ENCODE data around the gene PWP1. TPM values are rescaled to one million over a fixed set of nuclear protein-coding genes. Genes with fewer than 3 reads are reported as not detected.
"Not testable (repeated sequence)": the region's sequence is repeated elsewhere in the genome, so short reads cannot be mapped to it uniquely, and the experiment has no call there.

PWP1 gene
- total RNA-seq, 1 donor from 2014 or later = 52.9 TPM

GRCh38 chr12:107679336-107679735, 6.3 kb upstream of the PWP1 start:
- H3K36me3 Mint-ChIP-seq (ENCODE audit: low read depth) = no peaks in the 10 kb centered on the region
- no peaks in the 10 kb centered on the region for H3K9me3 Mint-ChIP-seq

GRCh38 chr12:107681455-107681835, 4.2 kb upstream of the PWP1 start:
- Mint-ChIP-seq H3K27me3 (ENCODE audit: low read depth) (peaks cover 21% of the 10 kb centered on the region), H3K9me3 (no peaks in the 10 kb centered on the region), H3K36me3 (ENCODE audit: low read depth) (peaks cover 13% of the 10 kb centered on the region), H3K4me3 (ENCODE audit: low read depth) (no peak overlapping the region), H3K27ac (no peak overlapping the region), H3K4me1 (ENCODE audit: low read depth) (peaks cover 18% of the 10 kb centered on the region)
- intact Hi-C loops (cut with micrococcal nuclease) = loop anchor here (10.0 kb wide), 2 partner anchors 367 to 1377 kb away; partner anchors contain the start of gene TCP11L2
- no peak for DNase-seq (ENCODE audit: low spot score)

More at GRCh38 chr12:107679336-107679735, 6.3 kb upstream of the PWP1 start:
- Mint-ChIP-seq H3K27me3 (ENCODE audit: low read depth) (peaks cover 21% of the 10 kb centered on the region), H3K4me1 (ENCODE audit: low read depth) (peaks cover 3% of the 10 kb centered on the region), H3K27ac (no peak overlapping the region), H3K4me3 (ENCODE audit: low read depth) (no peak overlapping the region)
- intact Hi-C loops (cut with micrococcal nuclease) = loop anchor here (10.0 kb wide), 1 partner anchor 835 kb away; the partner anchor contains the start of gene FICD
- DNase-seq (ENCODE audit: low spot score) = no peak

- no peak for DNase-seq (ENCODE audit: low spot score)
- H3K4me1 Mint-ChIP-seq (ENCODE audit: low read depth) = peaks cover 19% of the 10 kb centered on the region
- H3K27me3 Mint-ChIP-seq (ENCODE audit: low read depth) = peaks cover 17% of the 10 kb centered on the region
- intact Hi-C loops (cut with micrococcal nuclease) = loop anchor here (10.0 kb wide), 2 partner anchors 367 to 1377 kb away; partner anchors contain the start of gene TCP11L2
- peaks cover 16% of the 10 kb centered on the region for H3K36me3 Mint-ChIP-seq (ENCODE audit: low read depth)
- H3K27ac Mint-ChIP-seq = no peak overlapping the region
- no peaks in the 10 kb centered on the region for H3K9me3 Mint-ChIP-seq
- no peak overlapping the region for H3K4me3 Mint-ChIP-seq (ENCODE audit: low read depth)
Observed at GRCh38 chr12:107681836-107682820, 3.5 kb upstream of the PWP1 start.

- intact Hi-C loops (cut with micrococcal nuclease) = loop anchor here (10.0 kb wide), 2 partner anchors 369 to 1379 kb away; partner anchors contain the start of gene TCP11L2
Observed at GRCh38 chr12:107684029-107684795, 1.4 kb upstream of the PWP1 start.

GRCh38 chr12:107684990-107685359, 624 bp upstream of the PWP1 start:
- H3K27ac Mint-ChIP-seq = peak overlapping the region; percentile 94
- DNase-seq (ENCODE audit: low spot score) = no peak
- peak overlapping the region; percentile 86 for H3K4me3 Mint-ChIP-seq (ENCODE audit: low read depth)
- H3K27me3 Mint-ChIP-seq (ENCODE audit: low read depth) = peaks cover 2% of the 10 kb centered on the region
- H3K36me3 Mint-ChIP-seq (ENCODE audit: low read depth) = peaks cover 38% of the 10 kb centered on the region
- no peaks in the 10 kb centered on the region for H3K9me3 Mint-ChIP-seq
- peaks cover 21% of the 10 kb centered on the region for H3K4me1 Mint-ChIP-seq (ENCODE audit: low read depth)
- intact Hi-C loops (cut with micrococcal nuclease) = loop anchor here (1.0 to 10.0 kb wide), 3 partner anchors 76 to 1380 kb away; partner anchors contain the start of genes PRDM4 and TCP11L2

More at GRCh38 chr12:107684029-107684795, 1.4 kb upstream of the PWP1 start:
- Mint-ChIP-seq H3K27me3 (ENCODE audit: low read depth) (peaks cover 4% of the 10 kb centered on the region), H3K36me3 (ENCODE audit: low read depth) (peaks cover 30% of the 10 kb centered on the region), H3K4me1 (ENCODE audit: low read depth) (peaks cover 21% of the 10 kb centered on the region), H3K4me3 (ENCODE audit: low read depth) (peak overlapping the region; percentile 86), H3K9me3 (no peaks in the 10 kb centered on the region), H3K27ac (peak overlapping the region; percentile 94)
- no peak for DNase-seq (ENCODE audit: low spot score)

GRCh38 chr12:107695772-107696171, 10.2 kb downstream of the PWP1 start:
- H3K27me3 Mint-ChIP-seq (ENCODE audit: low read depth); H3K4me3 Mint-ChIP-seq (ENCODE audit: low read depth); intact Hi-C loops (cut with micrococcal nuclease); DNase-seq (ENCODE audit: low spot score); H3K27ac Mint-ChIP-seq; H3K4me1 Mint-ChIP-seq (ENCODE audit: low read depth); H3K9me3 Mint-ChIP-seq: not testable (repeated sequence)
- peaks cover 72% of the 10 kb centered on the region for H3K36me3 Mint-ChIP-seq (ENCODE audit: low read depth)

GRCh38 chr12:107702106-107702505, 16.5 kb downstream of the PWP1 start:
- Mint-ChIP-seq H3K27me3 (ENCODE audit: low read depth) (no peaks in the 10 kb centered on the region), H3K4me3 (ENCODE audit: low read depth) (no peak overlapping the region), H3K4me1 (ENCODE audit: low read depth) (no peaks in the 10 kb centered on the region), H3K27ac (no peak overlapping the region), H3K9me3 (peaks cover 9% of the 10 kb centered on the region), H3K36me3 (ENCODE audit: low read depth) (peaks cover 87% of the 10 kb centered on the region)
- intact Hi-C loops (cut with micrococcal nuclease) = no loop called here
- no peak for DNase-seq (ENCODE audit: low spot score)

GRCh38 chr12:107704041-107704440, 18.4 kb downstream of the PWP1 start:
- no peaks in the 10 kb centered on the region for H3K27me3 Mint-ChIP-seq (ENCODE audit: low read depth)
- H3K36me3 Mint-ChIP-seq (ENCODE audit: low read depth) = peaks cover 96% of the 10 kb centered on the region
- DNase-seq (ENCODE audit: low spot score) = no peak
- no peak overlapping the region for H3K27ac Mint-ChIP-seq
- H3K4me1 Mint-ChIP-seq (ENCODE audit: low read depth) = peaks cover 4% of the 10 kb centered on the region
- intact Hi-C loops (cut with micrococcal nuclease) = no loop called here
- peaks cover 9% of the 10 kb centered on the region for H3K9me3 Mint-ChIP-seq
- no peak overlapping the region for H3K4me3 Mint-ChIP-seq (ENCODE audit: low read depth)

GRCh38 chr12:107705522-107705921, 19.9 kb downstream of the PWP1 start:
- H3K27ac Mint-ChIP-seq; intact Hi-C loops (cut with micrococcal nuclease); H3K27me3 Mint-ChIP-seq (ENCODE audit: low read depth); DNase-seq (ENCODE audit: low spot score); H3K9me3 Mint-ChIP-seq; H3K4me1 Mint-ChIP-seq (ENCODE audit: low read depth); H3K4me3 Mint-ChIP-seq (ENCODE audit: low read depth): not testable (repeated sequence)
- H3K36me3 Mint-ChIP-seq (ENCODE audit: low read depth) = peaks cover 91% of the 10 kb centered on the region

GRCh38 chr12:107715780-107716179, 30.2 kb downstream of the PWP1 start:
- no peaks in the 10 kb centered on the region for H3K9me3 Mint-ChIP-seq
- peaks cover 1% of the 10 kb centered on the region for H3K4me1 Mint-ChIP-seq (ENCODE audit: low read depth)
- H3K27ac Mint-ChIP-seq = no peak overlapping the region
- no peaks in the 10 kb centered on the region for H3K27me3 Mint-ChIP-seq (ENCODE audit: low read depth)
- no peak for DNase-seq (ENCODE audit: low spot score)
- intact Hi-C loops (cut with micrococcal nuclease) = no loop called here
- no peak overlapping the region for H3K4me3 Mint-ChIP-seq (ENCODE audit: low read depth)
- H3K36me3 Mint-ChIP-seq (ENCODE audit: low read depth) = peaks cover 57% of the 10 kb centered on the region

- intact Hi-C loops (cut with micrococcal nuclease) = no loop called here
- Mint-ChIP-seq H3K27me3 (ENCODE audit: low read depth) (no peaks in the 10 kb centered on the region), H3K4me3 (ENCODE audit: low read depth) (no peak overlapping the region), H3K36me3 (ENCODE audit: low read depth) (peaks cover 38% of the 10 kb centered on the region), H3K27ac (no peak overlapping the region), H3K4me1 (ENCODE audit: low read depth) (peaks cover 1% of the 10 kb centered on the region), H3K9me3 (no peaks in the 10 kb centered on the region)
- no peak for DNase-seq (ENCODE audit: low spot score)
Observed at GRCh38 chr12:107718606-107719005, 33.0 kb downstream of the PWP1 start.

GRCh38 chr12:107727327-107727726, 41.7 kb downstream of the PWP1 start:
- H3K4me3 Mint-ChIP-seq (ENCODE audit: low read depth); H3K27ac Mint-ChIP-seq; intact Hi-C loops (cut with micrococcal nuclease); H3K9me3 Mint-ChIP-seq; DNase-seq (ENCODE audit: low spot score); H3K36me3 Mint-ChIP-seq (ENCODE audit: low read depth); H3K27me3 Mint-ChIP-seq (ENCODE audit: low read depth); H3K4me1 Mint-ChIP-seq (ENCODE audit: low read depth): not testable (repeated sequence)
